ENCODE results near the gene NKAIN1. TPM values are rescaled to one million over a fixed set of nuclear protein-coding genes. Genes with fewer than 3 reads are reported as not detected.

Gene NKAIN1
- total and polyA plus RNA-seq, 12 donors = 2.9 to 195 (median 10.5) TPM

DNA sequence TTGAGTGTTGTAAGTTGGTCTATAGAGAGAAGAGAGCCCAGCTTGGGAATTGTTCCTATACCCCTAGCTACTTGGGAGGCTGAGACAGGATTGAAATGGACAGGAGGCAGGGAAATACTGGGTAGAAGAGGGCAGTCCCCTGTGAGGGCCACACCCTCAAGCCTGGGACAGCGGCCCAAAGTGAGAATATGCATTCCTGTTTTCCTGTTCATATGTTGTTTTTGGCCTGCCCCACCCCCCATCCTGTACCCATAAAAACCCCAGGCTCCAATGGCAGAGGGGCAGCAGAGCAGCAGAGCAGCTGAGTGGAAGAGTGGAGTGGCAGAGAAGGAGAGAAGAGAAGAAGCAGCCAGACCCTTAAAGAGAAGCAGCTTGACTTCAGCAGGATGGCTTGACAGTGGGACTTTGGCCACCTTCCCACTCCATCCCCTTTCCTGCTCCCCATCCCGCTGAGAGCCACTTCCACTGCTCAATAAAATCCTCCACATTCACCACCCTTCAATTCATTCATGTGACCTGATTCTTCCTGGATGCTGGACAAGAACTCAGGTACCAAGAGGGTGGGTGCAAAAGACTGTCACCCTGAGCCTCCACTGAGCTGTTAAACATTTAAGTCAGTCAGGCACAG lies 103.6 kb downstream of the NKAIN1 start:
- H3K4me1 ChIP-seq (replicated peaks in 1 of 2) = no peaks in the 10 kb centered on the region
- intact Hi-C loops (cut with DNase I) = loop anchor here in 1 of 2 donors (10.0 kb wide), 1 partner anchor 201 kb away; no protein-coding TSS in a partner anchor
- TF ChIP-seq POLR2A (IDR thresholded peaks at IDR 0.05) = no peak
- TF ChIP-seq, protein P1, sequence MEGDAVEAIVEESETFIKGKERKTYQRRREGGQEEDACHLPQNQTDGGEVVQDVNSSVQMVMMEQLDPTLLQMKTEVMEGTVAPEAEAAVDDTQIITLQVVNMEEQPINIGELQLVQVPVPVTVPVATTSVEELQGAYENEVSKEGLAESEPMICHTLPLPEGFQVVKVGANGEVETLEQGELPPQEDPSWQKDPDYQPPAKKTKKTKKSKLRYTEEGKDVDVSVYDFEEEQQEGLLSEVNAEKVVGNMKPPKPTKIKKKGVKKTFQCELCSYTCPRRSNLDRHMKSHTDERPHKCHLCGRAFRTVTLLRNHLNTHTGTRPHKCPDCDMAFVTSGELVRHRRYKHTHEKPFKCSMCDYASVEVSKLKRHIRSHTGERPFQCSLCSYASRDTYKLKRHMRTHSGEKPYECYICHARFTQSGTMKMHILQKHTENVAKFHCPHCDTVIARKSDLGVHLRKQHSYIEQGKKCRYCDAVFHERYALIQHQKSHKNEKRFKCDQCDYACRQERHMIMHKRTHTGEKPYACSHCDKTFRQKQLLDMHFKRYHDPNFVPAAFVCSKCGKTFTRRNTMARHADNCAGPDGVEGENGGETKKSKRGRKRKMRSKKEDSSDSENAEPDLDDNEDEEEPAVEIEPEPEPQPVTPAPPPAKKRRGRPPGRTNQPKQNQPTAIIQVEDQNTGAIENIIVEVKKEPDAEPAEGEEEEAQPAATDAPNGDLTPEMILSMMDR (IDR thresholded peaks at IDR 0.05) = no peak
- 81 to 95% (median 89%) methylated on average over 2 of the region's 2 CpGs for WGBS, 4 donors
- no peak overlapping the region for H3K4me3 ChIP-seq
- no peaks in the 10 kb centered on the region for H3K36me3 ChIP-seq (replicated peaks in 1 of 2)
- DNase-seq = no peak
- H3K27me3 ChIP-seq = no peaks in the 10 kb centered on the region
- no peaks in the 10 kb centered on the region for H3K9me3 ChIP-seq (replicated peaks in 1 of 3)
- H3K27ac ChIP-seq = no peak overlapping the region

DNA sequence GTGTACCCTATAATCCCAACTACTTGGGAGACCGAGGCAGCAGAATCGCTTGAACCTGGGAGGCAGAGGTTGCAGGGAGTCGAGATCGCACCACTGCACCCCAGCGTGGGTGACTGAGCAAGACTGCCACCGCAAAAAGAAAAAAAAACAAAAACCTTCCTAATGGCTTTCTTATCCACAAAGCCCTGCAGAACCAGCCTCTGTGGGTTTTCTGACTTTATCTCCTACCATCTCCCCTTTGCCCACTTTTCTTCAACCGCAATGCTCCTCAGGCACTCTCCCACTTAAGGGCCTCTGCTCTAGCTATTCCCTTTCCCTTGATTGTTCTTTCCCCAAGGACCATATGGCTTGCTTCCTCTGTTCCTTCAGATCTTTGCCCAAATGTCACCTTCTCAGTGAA lies 106.3 kb downstream of the NKAIN1 start:
- 79 to 91% (median 85%) methylated on average over 7 of the region's 7 CpGs for WGBS, 4 donors
- no peak for DNase-seq
- intact Hi-C loops (cut with DNase I) = loop anchor here in 1 of 2 donors (10.0 kb wide), 1 partner anchor 199 kb away; no protein-coding TSS in a partner anchor

More for the DNA sequence above, 106.3 kb downstream of the NKAIN1 start:
- Histone ChIP-seq H3K4me1 (replicated peaks in 1 of 2) (no peaks in the 10 kb centered on the region), H3K4me3 (no peak overlapping the region), H3K36me3 (replicated peaks in 1 of 2) (no peaks in the 10 kb centered on the region), H3K27ac (no peak overlapping the region), H3K9me3 (replicated peaks in 1 of 3) (no peaks in the 10 kb centered on the region), H3K27me3 (no peaks in the 10 kb centered on the region)
- TF ChIP-seq, protein P1 (IDR thresholded peaks at IDR 0.05) = no peak
- no peak for TF ChIP-seq POLR2A (IDR thresholded peaks at IDR 0.05)

Other genes starting within 250 kb of the NKAIN1 start
- gene PUM1, start 174.2 kb downstream of the NKAIN1 start, total RNA-seq = 100 to 1,000 TPM in 5 of 9 donors, 10 to 100 TPM in 4; 71.4 to 167 (median 101) TPM
- gene PUM1, start 174.2 kb downstream of the NKAIN1 start, polyA plus RNA-seq = 10 to 100 TPM; 22.6 to 57.8 (median 35.0) TPM
- 10 to 100 TPM; 25.9 to 58.7 (median 43.9) TPM for gene SNRNP40, start 56.9 kb upstream of the NKAIN1 start, total RNA-seq
- 10 to 100 TPM; 12.0 to 37.1 (median 15.9) TPM for gene SNRNP40, start 56.9 kb upstream of the NKAIN1 start, polyA plus RNA-seq
- gene ZCCHC17, start 57.1 kb upstream of the NKAIN1 start, total RNA-seq = 10 to 100 TPM; 20.9 to 49.8 (median 26.6) TPM
- gene ZCCHC17, start 57.1 kb upstream of the NKAIN1 start, polyA plus RNA-seq = 10 to 100 TPM; 31.5 to 62.1 (median 45.1) TPM
- gene FABP3, start 133.2 kb upstream of the NKAIN1 start, total RNA-seq = 100 to 1,000 TPM in 1 of 9 donors, 10 to 100 TPM in 8; 23.8 to 143 (median 59.2) TPM
- 100 to 1,000 TPM in 2 of 3 donors, 10 to 100 TPM in 1; 56.7 to 233 (median 125) TPM for gene FABP3, start 133.2 kb upstream of the NKAIN1 start, polyA plus RNA-seq
- gene SERINC2, start 173.3 kb upstream of the NKAIN1 start, total RNA-seq = 10 to 100 TPM in 8 of 9 donors, under 1 TPM in 1; 0.94 to 35.8 (median 18.8) TPM
- 10 to 100 TPM in 2 of 3 donors, 1 to 10 TPM in 1; 8.3 to 34.0 (median 19.7) TPM for gene SERINC2, start 173.3 kb upstream of the NKAIN1 start, polyA plus RNA-seq